ENCODE data around the gene ZGPAT. TPM values are rescaled to one million over a fixed set of nuclear protein-coding genes. Genes with fewer than 3 reads are reported as not detected.

Gene ZGPAT
- total RNA-seq, 4 donors from 2014 or later, result 21.7 to 25.8 (median 23.3) TPM

- DNase-seq (ENCODE audit: low spot score in 2 of 2), result no peak
- no peak overlapping the region for H3K4me3 ChIP-seq
- no peaks in the 10 kb centered on the region for H3K9me3 ChIP-seq
- no peaks in the 10 kb centered on the region for H3K4me1 ChIP-seq
- H3K27me3 ChIP-seq, result no peaks in the 10 kb centered on the region
- TF ChIP-seq EP300 (IDR thresholded peaks at IDR 0.05), result no peak
- no peak for TF ChIP-seq POLR2AphosphoS5 (IDR thresholded peaks at IDR 0.05)
- no peak for TF ChIP-seq POLR2A (IDR thresholded peaks at IDR 0.05)
- TF ChIP-seq, protein P1, sequence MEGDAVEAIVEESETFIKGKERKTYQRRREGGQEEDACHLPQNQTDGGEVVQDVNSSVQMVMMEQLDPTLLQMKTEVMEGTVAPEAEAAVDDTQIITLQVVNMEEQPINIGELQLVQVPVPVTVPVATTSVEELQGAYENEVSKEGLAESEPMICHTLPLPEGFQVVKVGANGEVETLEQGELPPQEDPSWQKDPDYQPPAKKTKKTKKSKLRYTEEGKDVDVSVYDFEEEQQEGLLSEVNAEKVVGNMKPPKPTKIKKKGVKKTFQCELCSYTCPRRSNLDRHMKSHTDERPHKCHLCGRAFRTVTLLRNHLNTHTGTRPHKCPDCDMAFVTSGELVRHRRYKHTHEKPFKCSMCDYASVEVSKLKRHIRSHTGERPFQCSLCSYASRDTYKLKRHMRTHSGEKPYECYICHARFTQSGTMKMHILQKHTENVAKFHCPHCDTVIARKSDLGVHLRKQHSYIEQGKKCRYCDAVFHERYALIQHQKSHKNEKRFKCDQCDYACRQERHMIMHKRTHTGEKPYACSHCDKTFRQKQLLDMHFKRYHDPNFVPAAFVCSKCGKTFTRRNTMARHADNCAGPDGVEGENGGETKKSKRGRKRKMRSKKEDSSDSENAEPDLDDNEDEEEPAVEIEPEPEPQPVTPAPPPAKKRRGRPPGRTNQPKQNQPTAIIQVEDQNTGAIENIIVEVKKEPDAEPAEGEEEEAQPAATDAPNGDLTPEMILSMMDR (IDR thresholded peaks at IDR 0.05), result no peak
- 93% methylated on average over 10 of the region's 10 CpGs for WGBS
- H3K36me3 ChIP-seq, result peaks cover 53% of the 10 kb centered on the region
- H3K27ac ChIP-seq, result no peak overlapping the region
Observed at GRCh38 chr20:63672666-63673065, 35.2 kb upstream of the ZGPAT start.

- 95% methylated on average over 14 of the region's 14 CpGs for WGBS
- no peak overlapping the region for H3K4me3 ChIP-seq
- peaks cover 5% of the 10 kb centered on the region for H3K4me1 ChIP-seq
- no peaks in the 10 kb centered on the region for H3K27me3 ChIP-seq
- H3K27ac ChIP-seq, result no peak overlapping the region
- peaks cover 50% of the 10 kb centered on the region for H3K36me3 ChIP-seq
- no peaks in the 10 kb centered on the region for H3K9me3 ChIP-seq
- no peak for DNase-seq (ENCODE audit: low spot score in 2 of 2)
- TF ChIP-seq, protein P1 (IDR thresholded peaks at IDR 0.05), result no peak
- TF ChIP-seq POLR2AphosphoS5 (IDR thresholded peaks at IDR 0.05) (no peak), POLR2A (IDR thresholded peaks at IDR 0.05) (no peak), EP300 (IDR thresholded peaks at IDR 0.05) (no peak)
Observed at GRCh38 chr20:63673951-63674350, 33.9 kb upstream of the ZGPAT start.

DNA sequence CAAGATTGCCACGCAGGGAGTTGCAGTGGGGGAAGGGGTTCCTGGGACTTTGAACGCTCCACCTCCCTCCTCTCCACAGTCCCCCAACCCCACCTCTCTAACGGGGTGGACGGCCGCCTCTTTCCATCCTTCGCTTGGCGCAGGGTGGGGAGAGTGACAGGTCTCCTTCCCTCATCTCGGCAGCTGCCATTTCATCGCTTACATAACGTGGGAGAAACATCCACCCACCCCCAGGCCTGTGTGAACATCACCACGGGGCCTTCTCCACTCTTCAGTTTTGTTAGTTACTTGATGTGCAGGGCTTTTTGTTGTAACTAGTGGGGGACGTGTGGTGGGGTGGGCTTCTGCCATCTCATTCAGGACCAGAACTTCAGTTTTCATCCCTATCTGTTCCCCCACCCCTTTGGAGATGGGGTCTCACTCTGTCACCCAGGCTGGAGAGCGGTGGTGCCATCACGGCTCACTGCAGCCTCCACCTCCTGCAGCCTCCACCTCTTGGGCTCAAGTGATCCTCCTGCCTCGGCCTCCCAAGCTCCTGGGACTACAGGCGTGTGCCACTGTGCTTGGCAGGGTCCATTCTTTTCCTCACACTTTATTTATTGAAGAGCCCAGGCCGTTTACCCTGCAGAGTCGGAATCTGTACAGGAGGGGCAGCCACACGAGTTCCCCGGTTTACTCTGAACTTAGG lies 32.0 kb upstream of the ZGPAT start:
- TF ChIP-seq POLR2AphosphoS5 (IDR thresholded peaks at IDR 0.05), result no peak
- no peak overlapping the region for H3K27ac ChIP-seq
- H3K9me3 ChIP-seq, result no peaks in the 10 kb centered on the region
- no peak overlapping the region for H3K4me3 ChIP-seq
- H3K36me3 ChIP-seq, result peaks cover 64% of the 10 kb centered on the region
- 96% methylated on average over 18 of the region's 20 CpGs for WGBS
- no peak for DNase-seq (ENCODE audit: low spot score in 2 of 2)
- H3K27me3 ChIP-seq, result no peaks in the 10 kb centered on the region
- peaks cover 5% of the 10 kb centered on the region for H3K4me1 ChIP-seq

DNA sequence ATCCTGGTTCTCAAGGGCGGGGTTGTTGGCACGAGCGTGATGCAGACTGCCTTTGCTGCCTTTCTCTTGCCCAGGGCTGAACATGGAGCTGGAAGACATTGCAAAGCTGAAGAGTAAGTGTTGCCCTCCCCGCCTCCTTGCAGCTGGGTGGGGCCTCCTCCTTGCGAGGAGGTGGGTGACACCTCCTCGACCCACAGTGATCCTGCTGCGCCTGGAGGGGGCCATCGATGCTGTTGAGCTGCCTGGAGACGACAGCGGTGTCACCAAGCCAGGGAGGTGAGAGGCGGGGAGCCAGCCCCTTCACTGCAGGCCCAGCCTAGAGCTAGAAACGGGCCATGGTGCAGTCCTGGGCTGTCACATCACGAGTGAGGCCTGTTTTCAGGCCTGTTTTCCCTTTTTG lies 29.8 kb upstream of the ZGPAT start:
- DNase-seq (ENCODE audit: low spot score in 2 of 2), result no peak
- 54% methylated on average over 9 of the region's 13 CpGs for WGBS
- Histone ChIP-seq H3K4me3 (no peak overlapping the region), H3K27ac (no peak overlapping the region), H3K4me1 (peaks cover 21% of the 10 kb centered on the region), H3K9me3 (no peaks in the 10 kb centered on the region), H3K27me3 (no peaks in the 10 kb centered on the region), H3K36me3 (peaks cover 56% of the 10 kb centered on the region)
- TF ChIP-seq POLR2A (IDR thresholded peaks at IDR 0.05) (no peak), EP300 (IDR thresholded peaks at IDR 0.05) (no peak)
- TF ChIP-seq, protein P1 (IDR thresholded peaks at IDR 0.05), result no peak

DNA sequence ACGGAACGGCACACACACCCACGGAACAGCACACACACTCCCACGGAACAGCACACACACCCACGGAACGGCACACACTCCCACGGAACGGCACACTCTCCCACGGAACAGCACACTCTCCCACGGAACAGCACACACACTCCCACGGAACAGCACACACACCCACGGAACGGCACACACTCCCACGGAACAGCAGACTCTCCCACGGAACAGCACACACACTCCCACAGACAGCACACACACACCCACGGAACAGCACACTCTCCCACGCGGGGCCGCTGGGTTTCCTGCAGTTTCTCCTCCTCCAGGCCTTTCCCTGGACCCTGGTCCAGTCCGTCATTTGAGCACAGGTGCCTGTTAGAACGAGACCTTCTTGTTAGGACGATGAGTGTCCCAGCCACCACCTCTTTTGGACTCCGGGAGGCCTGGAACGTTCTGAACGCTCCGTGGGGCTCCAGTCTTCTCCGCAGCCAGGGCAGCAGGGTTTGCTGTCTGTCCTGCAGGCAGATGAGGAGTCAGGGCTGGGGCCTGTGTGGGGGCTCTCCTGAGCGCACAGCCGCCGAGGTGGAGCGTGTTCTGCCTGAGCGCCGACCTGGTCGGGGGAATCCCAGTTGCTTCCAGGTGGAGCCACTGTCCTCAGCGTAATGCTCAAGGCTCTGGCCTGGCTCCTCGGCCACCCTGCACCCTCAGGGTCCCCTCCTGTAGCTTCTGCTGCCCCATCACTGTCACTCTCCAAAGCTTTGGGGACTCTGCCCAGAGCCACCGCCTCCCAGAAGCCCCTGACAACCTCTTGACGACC lies 29.0 kb upstream of the ZGPAT start:
- H3K4me1 ChIP-seq, result peaks cover 29% of the 10 kb centered on the region
- H3K9me3 ChIP-seq, result no peaks in the 10 kb centered on the region
- WGBS, result 88% methylated on average over 26 of the region's 38 CpGs
- peaks cover 50% of the 10 kb centered on the region for H3K36me3 ChIP-seq
- no peak for DNase-seq (ENCODE audit: low spot score in 2 of 2)
- no peak overlapping the region for H3K27ac ChIP-seq
- TF ChIP-seq, protein P1 (IDR thresholded peaks at IDR 0.05), result no peak
- no peak for TF ChIP-seq EP300 (IDR thresholded peaks at IDR 0.05)
- TF ChIP-seq POLR2A (IDR thresholded peaks at IDR 0.05), result no peak
- no peak for TF ChIP-seq POLR2AphosphoS5 (IDR thresholded peaks at IDR 0.05)
- no peaks in the 10 kb centered on the region for H3K27me3 ChIP-seq
- H3K4me3 ChIP-seq, result no peak overlapping the region
